SK-N-SH treated with all-trans-retinoic acid at 6 μM for 48 hours (cell line): ENCODE data around the gene SPATA1.

ENCODE experiments used
- ATAC-seq: fragments of 200-7000 bp; cut with Tn5 transposase; 3 replicates; pipeline ENCODE4 v1.9.1; 2020; ENCODE audit warnings: mild to moderate bottlenecking, moderate library complexity
- ARNTL ChIP-seq: fragments of 450-650 bp; formaldehyde crosslinking; IDR thresholded peaks from 2 replicates; pipeline ENCODE4 v1.5.0; 2020; ENCODE audit warnings: low read depth, mild to moderate bottlenecking, moderate library complexity, borderline replicate concordance
- ISL1 ChIP-seq: fragments of 250-450 bp; sonication (Bioruptor Pico); IDR thresholded peaks from 2 replicates; pipeline ENCODE4 v2.1.2; 2022; ENCODE audit warnings: mild to moderate bottlenecking, moderate library complexity
- PPARA ChIP-seq: fragments of 250-450 bp; sonication (Bioruptor Pico); IDR thresholded peaks from 2 replicates; pipeline ENCODE4 v1.5.0; 2020; ENCODE audit warnings: mild to moderate bottlenecking, borderline replicate concordance
- RARB ChIP-seq: fragments of 250-450 bp; sonication (Bioruptor Pico); IDR thresholded peaks from 2 replicates; pipeline ENCODE4 v1.8.0; 2021; ENCODE audit warnings: mild to moderate bottlenecking, moderate library complexity
- SNAI2 ChIP-seq: fragments of 250-450 bp; sonication (Bioruptor Pico); IDR thresholded peaks from 2 replicates; pipeline ENCODE4 v1.5.0; 2020; ENCODE audit warnings: mild to moderate bottlenecking, moderate library complexity
- TOX ChIP-seq: fragments of 250-450 bp; sonication (Bioruptor Pico); IDR thresholded peaks from 2 replicates; pipeline ENCODE4 v1.8.0; 2021; ENCODE audit warnings: mild to moderate bottlenecking, moderate library complexity, borderline replicate concordance
- TSHZ2 ChIP-seq: fragments of 250-450 bp; sonication (Bioruptor Pico); IDR thresholded peaks from 2 replicates; pipeline ENCODE4 v1.5.0; 2020; ENCODE audit warnings: mild to moderate bottlenecking, moderate library complexity
- ZC3H10 ChIP-seq: fragments of 250-450 bp; sonication (Bioruptor Pico); IDR thresholded peaks from 2 replicates; pipeline ENCODE4 v1.5.1; 2021; ENCODE audit warnings: mild to moderate bottlenecking, moderate library complexity
- ZFP3 ChIP-seq: fragments of 250-450 bp; sonication (Bioruptor Pico); IDR thresholded peaks from 2 replicates; pipeline ENCODE4 v1.5.0; 2020; ENCODE audit warnings: mild to moderate bottlenecking, moderate library complexity
- ZFP30 ChIP-seq: fragments of 450-650 bp; formaldehyde crosslinking; IDR thresholded peaks from 2 replicates; pipeline ENCODE4 v1.5.0; 2022; ENCODE audit warnings: mild to moderate bottlenecking, moderate library complexity
- ZNF565 ChIP-seq: fragments of 450-650 bp; formaldehyde crosslinking; conservative IDR thresholded peaks from 2 replicates; pipeline ENCODE4 v1.5.0; 2020; ENCODE audit warnings: low read depth, mild to moderate bottlenecking, moderate library complexity
- ZNF70 ChIP-seq: fragments of 450-650 bp; formaldehyde crosslinking; IDR thresholded peaks from 2 replicates; pipeline ENCODE4 v1.5.0; 2020; ENCODE audit warnings: mild to moderate bottlenecking, moderate library complexity
- TF ChIP-seq, protein P1 (sequence below): fragments of 250-450 bp; sonication (Bioruptor Pico); IDR thresholded peaks from 2 replicates; pipeline ENCODE4 v1.8.0; 2021; ENCODE audit warnings: low read depth, mild to moderate bottlenecking, moderate library complexity, borderline replicate concordance
- TF ChIP-seq, protein P2 (sequence below): fragments of 250-450 bp; sonication (Bioruptor Pico); IDR thresholded peaks from 2 replicates; pipeline ENCODE4 v1.8.0; 2020; ENCODE audit warnings: mild to moderate bottlenecking, moderate library complexity, borderline replicate concordance
- TF ChIP-seq, protein P3 (sequence below): fragments of 250-450 bp; sonication (Bioruptor Pico); IDR thresholded peaks from 2 replicates; pipeline ENCODE4 v1.5.1; 2021; ENCODE audit warnings: mild to moderate bottlenecking, moderate library complexity
- TF ChIP-seq, protein P4 (sequence below): fragments of 250-450 bp; sonication (Bioruptor Pico); IDR thresholded peaks from 2 replicates; pipeline ENCODE4 v1.5.1; 2020; ENCODE audit warnings: low read depth, mild to moderate bottlenecking, moderate library complexity

The SPATA1 gene

DNA sequence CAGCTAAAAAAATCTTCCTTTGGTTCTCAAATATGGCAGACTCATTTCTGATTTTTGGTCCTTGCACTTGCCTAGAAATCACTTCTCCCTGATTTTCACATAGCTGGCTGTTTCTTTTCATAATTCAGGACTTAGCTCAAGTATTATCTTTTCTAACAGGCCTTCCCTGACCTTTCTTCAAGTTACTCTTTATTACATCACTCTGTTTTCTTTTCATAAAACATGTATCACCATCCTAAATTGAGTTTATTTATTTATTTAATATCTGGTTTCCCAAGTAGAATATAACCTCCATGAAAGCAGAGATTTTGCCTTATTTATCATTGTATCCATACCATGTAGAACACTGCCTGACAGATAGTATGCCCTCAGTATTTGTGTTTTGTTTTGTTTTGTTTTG is 18.4 kb downstream of the SPATA1 start:
- no peak for ATAC-seq
- no peak for TF ChIP-seq ZNF565
- no peak for TF ChIP-seq ZFP3 (CRISPR knock-in tag)
- TF ChIP-seq, protein P1, sequence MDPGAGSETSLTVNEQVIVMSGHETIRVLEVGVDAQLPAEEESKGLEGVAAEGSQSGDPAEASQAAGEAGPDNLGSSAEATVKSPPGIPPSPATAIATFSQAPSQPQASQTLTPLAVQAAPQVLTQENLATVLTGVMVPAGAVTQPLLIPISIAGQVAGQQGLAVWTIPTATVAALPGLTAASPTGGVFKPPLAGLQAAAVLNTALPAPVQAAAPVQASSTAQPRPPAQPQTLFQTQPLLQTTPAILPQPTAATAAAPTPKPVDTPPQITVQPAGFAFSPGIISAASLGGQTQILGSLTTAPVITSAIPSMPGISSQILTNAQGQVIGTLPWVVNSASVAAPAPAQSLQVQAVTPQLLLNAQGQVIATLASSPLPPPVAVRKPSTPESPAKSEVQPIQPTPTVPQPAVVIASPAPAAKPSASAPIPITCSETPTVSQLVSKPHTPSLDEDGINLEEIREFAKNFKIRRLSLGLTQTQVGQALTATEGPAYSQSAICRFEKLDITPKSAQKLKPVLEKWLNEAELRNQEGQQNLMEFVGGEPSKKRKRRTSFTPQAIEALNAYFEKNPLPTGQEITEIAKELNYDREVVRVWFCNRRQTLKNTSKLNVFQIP (CRISPR knock-in tag) = no peak
- TF ChIP-seq PPARA = no peak
- no peak for TF ChIP-seq RARB (CRISPR knock-in tag)
- TF ChIP-seq ISL1 (CRISPR knock-in tag) = no peak
- TF ChIP-seq, protein P2, sequence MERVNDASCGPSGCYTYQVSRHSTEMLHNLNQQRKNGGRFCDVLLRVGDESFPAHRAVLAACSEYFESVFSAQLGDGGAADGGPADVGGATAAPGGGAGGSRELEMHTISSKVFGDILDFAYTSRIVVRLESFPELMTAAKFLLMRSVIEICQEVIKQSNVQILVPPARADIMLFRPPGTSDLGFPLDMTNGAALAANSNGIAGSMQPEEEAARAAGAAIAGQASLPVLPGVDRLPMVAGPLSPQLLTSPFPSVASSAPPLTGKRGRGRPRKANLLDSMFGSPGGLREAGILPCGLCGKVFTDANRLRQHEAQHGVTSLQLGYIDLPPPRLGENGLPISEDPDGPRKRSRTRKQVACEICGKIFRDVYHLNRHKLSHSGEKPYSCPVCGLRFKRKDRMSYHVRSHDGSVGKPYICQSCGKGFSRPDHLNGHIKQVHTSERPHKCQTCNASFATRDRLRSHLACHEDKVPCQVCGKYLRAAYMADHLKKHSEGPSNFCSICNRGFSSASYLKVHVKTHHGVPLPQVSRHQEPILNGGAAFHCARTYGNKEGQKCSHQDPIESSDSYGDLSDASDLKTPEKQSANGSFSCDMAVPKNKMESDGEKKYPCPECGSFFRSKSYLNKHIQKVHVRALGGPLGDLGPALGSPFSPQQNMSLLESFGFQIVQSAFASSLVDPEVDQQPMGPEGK (CRISPR knock-in tag) = no peak
- TF ChIP-seq ARNTL = no peak
- no peak for TF ChIP-seq TOX (CRISPR knock-in tag)

GRCh38 chr1:84525779-84526178 is 19.6 kb downstream of the SPATA1 start:
- ATAC-seq = no peak

More at GRCh38 chr1:84525779-84526178, 19.6 kb downstream of the SPATA1 start:
- TF ChIP-seq ZC3H10 (no peak), ZFP30 (no peak), ARNTL (no peak), RARB (CRISPR knock-in tag) (no peak), ZNF70 (CRISPR knock-in tag) (no peak), SNAI2 (no peak), TSHZ2 (CRISPR knock-in tag) (no peak)
- TF ChIP-seq, protein P3, sequence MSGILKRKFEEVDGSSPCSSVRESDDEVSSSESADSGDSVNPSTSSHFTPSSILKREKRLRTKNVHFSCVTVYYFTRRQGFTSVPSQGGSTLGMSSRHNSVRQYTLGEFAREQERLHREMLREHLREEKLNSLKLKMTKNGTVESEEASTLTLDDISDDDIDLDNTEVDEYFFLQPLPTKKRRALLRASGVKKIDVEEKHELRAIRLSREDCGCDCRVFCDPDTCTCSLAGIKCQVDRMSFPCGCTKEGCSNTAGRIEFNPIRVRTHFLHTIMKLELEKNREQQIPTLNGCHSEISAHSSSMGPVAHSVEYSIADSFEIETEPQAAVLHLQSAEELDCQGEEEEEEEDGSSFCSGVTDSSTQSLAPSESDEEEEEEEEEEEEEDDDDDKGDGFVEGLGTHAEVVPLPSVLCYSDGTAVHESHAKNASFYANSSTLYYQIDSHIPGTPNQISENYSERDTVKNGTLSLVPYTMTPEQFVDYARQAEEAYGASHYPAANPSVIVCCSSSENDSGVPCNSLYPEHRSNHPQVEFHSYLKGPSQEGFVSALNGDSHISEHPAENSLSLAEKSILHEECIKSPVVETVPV = no peak
- TF ChIP-seq, protein P1 (CRISPR knock-in tag) = no peak
- TF ChIP-seq, protein P4, sequence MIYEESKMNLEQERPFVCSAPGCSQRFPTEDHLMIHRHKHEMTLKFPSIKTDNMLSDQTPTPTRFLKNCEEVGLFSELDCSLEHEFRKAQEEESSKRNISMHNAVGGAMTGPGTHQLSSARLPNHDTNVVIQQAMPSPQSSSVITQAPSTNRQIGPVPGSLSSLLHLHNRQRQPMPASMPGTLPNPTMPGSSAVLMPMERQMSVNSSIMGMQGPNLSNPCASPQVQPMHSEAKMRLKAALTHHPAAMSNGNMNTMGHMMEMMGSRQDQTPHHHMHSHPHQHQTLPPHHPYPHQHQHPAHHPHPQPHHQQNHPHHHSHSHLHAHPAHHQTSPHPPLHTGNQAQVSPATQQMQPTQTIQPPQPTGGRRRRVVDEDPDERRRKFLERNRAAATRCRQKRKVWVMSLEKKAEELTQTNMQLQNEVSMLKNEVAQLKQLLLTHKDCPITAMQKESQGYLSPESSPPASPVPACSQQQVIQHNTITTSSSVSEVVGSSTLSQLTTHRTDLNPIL (CRISPR knock-in tag) = no peak
